WTC11 (cell line): ENCODE results near the gene COMMD8.

Experiments used
- ZNF263 ChIP-seq: sonication (generic); formaldehyde crosslinking; IDR thresholded peaks from 2 replicates; pipeline ENCODE4 v1.8.1; 2022; ENCODE audit warnings: low read depth, mild to moderate bottlenecking, moderate library complexity, missing genetic modification reagents
- TF ChIP-seq, protein P1 (sequence below): fragments of 200-600 bp; IDR thresholded peaks from 2 replicates; pipeline ENCODE4 v1.8.0; 2022; ENCODE audit warnings: antibody characterized with exemption

DNA sequence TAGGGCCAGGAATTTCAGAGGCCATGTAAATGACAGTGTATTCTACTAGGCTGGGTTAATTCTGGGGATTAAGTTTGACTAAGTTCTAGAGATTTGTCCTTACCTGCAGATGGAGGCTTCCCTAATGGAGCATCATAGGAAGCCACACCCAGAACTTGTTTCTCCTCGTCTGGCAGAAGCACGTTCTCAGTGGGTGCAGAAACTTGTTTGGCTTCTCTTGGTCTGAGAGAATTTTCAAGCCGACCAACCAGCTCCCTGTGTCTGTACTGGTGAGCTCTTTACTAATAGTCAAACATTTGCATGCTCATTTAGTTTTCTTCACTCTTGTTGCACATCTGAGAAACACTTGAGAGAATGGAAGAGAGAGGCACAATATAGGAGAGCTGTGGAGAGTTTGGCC is 20.7 kb upstream of the COMMD8 start:
- TF ChIP-seq, protein P1, sequence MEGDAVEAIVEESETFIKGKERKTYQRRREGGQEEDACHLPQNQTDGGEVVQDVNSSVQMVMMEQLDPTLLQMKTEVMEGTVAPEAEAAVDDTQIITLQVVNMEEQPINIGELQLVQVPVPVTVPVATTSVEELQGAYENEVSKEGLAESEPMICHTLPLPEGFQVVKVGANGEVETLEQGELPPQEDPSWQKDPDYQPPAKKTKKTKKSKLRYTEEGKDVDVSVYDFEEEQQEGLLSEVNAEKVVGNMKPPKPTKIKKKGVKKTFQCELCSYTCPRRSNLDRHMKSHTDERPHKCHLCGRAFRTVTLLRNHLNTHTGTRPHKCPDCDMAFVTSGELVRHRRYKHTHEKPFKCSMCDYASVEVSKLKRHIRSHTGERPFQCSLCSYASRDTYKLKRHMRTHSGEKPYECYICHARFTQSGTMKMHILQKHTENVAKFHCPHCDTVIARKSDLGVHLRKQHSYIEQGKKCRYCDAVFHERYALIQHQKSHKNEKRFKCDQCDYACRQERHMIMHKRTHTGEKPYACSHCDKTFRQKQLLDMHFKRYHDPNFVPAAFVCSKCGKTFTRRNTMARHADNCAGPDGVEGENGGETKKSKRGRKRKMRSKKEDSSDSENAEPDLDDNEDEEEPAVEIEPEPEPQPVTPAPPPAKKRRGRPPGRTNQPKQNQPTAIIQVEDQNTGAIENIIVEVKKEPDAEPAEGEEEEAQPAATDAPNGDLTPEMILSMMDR = no peak
- no peak for TF ChIP-seq ZNF263
